Skeletal muscle tissue (tissue), 4 donors: ENCODE measurements around the gene TMEM59. TPM values are rescaled to one million over a fixed set of nuclear protein-coding genes. Genes with fewer than 3 reads are reported as not detected.

Experiments
- H3K27ac ChIP-seq: one replicate; pipeline ENCODE4 v1.7.0; 2013; ENCODE audit warnings: mild to moderate bottlenecking, low read depth, low read length, inconsistent platforms
- H3K27me3 ChIP-seq, 3 donors: one replicate each; pipeline ENCODE4 v1.7.0; 2013; ENCODE audit warnings: low read length in 3 of 3; ENCODE audit not compliant: control insufficient read depth in 3 of 3, insufficient read depth in 3 of 3
- H3K36me3 ChIP-seq, 3 donors: one replicate each; pipeline ENCODE4 v1.7.0; 2013; ENCODE audit warnings: low read length in 3 of 3; ENCODE audit not compliant: control insufficient read depth in 3 of 3, insufficient read depth in 3 of 3
- H3K4me1 ChIP-seq, 3 donors: one replicate each; pipeline ENCODE4 v1.7.0; 2013; ENCODE audit warnings: low read length in 3 of 3, mild to moderate bottlenecking in 3 of 3; ENCODE audit not compliant: control insufficient read depth in 3 of 3, insufficient read depth in 3 of 3
- H3K4me3 ChIP-seq, 3 donors: one replicate each; pipeline ENCODE4 v1.7.0; 2013; ENCODE audit warnings: low read length in 3 of 3
- H3K9ac ChIP-seq, 3 donors: one replicate each; pipeline ENCODE4 v1.7.0; 2013; ENCODE audit warnings: low read length in 3 of 3, mild to moderate bottlenecking in 3 of 3, moderate library complexity in 2 of 3, low read depth in 1 of 3
- H3K9me3 ChIP-seq, 3 donors: one replicate each; pipeline ENCODE4 v1.7.0; 2013; ENCODE audit warnings: low read length in 3 of 3; ENCODE audit not compliant: control insufficient read depth in 3 of 3
- total RNA-seq: library from RNA; depleted of rRNA; stranded (reverse); fragments of >200 nt; gene quantifications from one replicate; pipeline ENCODE4 v1.2.3, GENCODE V29; 2014
- donor health status: Osteomylitis.

Gene TMEM59
- total RNA-seq, 1 donor from 2014 or later, result 81.4 TPM

- H3K27me3 ChIP-seq, result no peaks in the 10 kb centered on the region
- no peaks in the 10 kb centered on the region for H3K9me3 ChIP-seq
- H3K4me1 ChIP-seq, result no peaks in the 10 kb centered on the region
- no peak overlapping the region for H3K4me3 ChIP-seq
- H3K27ac ChIP-seq, result no peak overlapping the region
- H3K36me3 ChIP-seq, result peaks cover 0 to 2% (median 0%) of the 10 kb centered on the region in 3 donors
- no peak overlapping the region for H3K9ac ChIP-seq
Measured at GRCh38 chr1:54088385-54088784, 35.4 kb upstream of the TMEM59 start.

- H3K27me3 ChIP-seq, result no peaks in the 10 kb centered on the region
- H3K9me3 ChIP-seq, result no peaks in the 10 kb centered on the region
- no peaks in the 10 kb centered on the region for H3K36me3 ChIP-seq
- H3K4me1 ChIP-seq, result no peaks in the 10 kb centered on the region
- no peak overlapping the region for H3K9ac ChIP-seq
- H3K27ac ChIP-seq, result no peak overlapping the region
- H3K4me3 ChIP-seq, result no peak overlapping the region
Measured at GRCh38 chr1:54086754-54087153, 33.8 kb upstream of the TMEM59 start.

GRCh38 chr1:54084794-54085193 is 31.8 kb upstream of the TMEM59 start:
- Histone ChIP-seq H3K36me3 (no peaks in the 10 kb centered on the region), H3K9ac (no peak overlapping the region), H3K27ac (no peak overlapping the region), H3K27me3 (no peaks in the 10 kb centered on the region), H3K9me3 (no peaks in the 10 kb centered on the region), H3K4me1 (no peaks in the 10 kb centered on the region), H3K4me3 (no peak overlapping the region)

- Histone ChIP-seq H3K27ac (no peak overlapping the region), H3K9ac (no peak overlapping the region), H3K4me1 (peaks cover 5 to 11% (median 9%) of the 10 kb centered on the region in 3 donors), H3K27me3 (no peaks in the 10 kb centered on the region), H3K36me3 (no peaks in the 10 kb centered on the region), H3K4me3 (no peak overlapping the region), H3K9me3 (no peaks in the 10 kb centered on the region)
Measured at GRCh38 chr1:54081306-54082270, 28.6 kb upstream of the TMEM59 start.

- no peaks in the 10 kb centered on the region for H3K36me3 ChIP-seq
- no peak overlapping the region for H3K9ac ChIP-seq
- H3K9me3 ChIP-seq, result no peaks in the 10 kb centered on the region
- H3K4me1 ChIP-seq, result peaks cover 5 to 11% (median 9%) of the 10 kb centered on the region in 3 donors
- H3K27ac ChIP-seq, result no peak overlapping the region
- H3K4me3 ChIP-seq, result no peak overlapping the region
- no peaks in the 10 kb centered on the region for H3K27me3 ChIP-seq
Measured at GRCh38 chr1:54080598-54081049, 27.6 kb upstream of the TMEM59 start.

GRCh38 chr1:54077359-54077758 is 24.4 kb upstream of the TMEM59 start:
- Histone ChIP-seq H3K27ac (no peak overlapping the region), H3K27me3 (no peaks in the 10 kb centered on the region), H3K9me3 (no peaks in the 10 kb centered on the region), H3K9ac (no peak overlapping the region), H3K4me1 (peaks cover 5 to 11% (median 9%) of the 10 kb centered on the region in 3 donors), H3K4me3 (no peak overlapping the region), H3K36me3 (no peaks in the 10 kb centered on the region)

GRCh38 chr1:54070171-54070837 is 17.3 kb upstream of the TMEM59 start:
- H3K27me3 ChIP-seq, result no peaks in the 10 kb centered on the region
- H3K36me3 ChIP-seq, result peaks cover 0 to 1% (median 0%) of the 10 kb centered on the region in 3 donors
- H3K4me3 ChIP-seq, result no peak overlapping the region
- no peaks in the 10 kb centered on the region for H3K4me1 ChIP-seq
- H3K27ac ChIP-seq, result no peak overlapping the region
- no peak overlapping the region for H3K9ac ChIP-seq
- H3K9me3 ChIP-seq, result no peaks in the 10 kb centered on the region

- Histone ChIP-seq H3K9ac (no peak overlapping the region), H3K4me1 (no peaks in the 10 kb centered on the region), H3K36me3 (peaks cover 0 to 1% (median 0%) of the 10 kb centered on the region in 3 donors), H3K27ac (no peak overlapping the region), H3K27me3 (no peaks in the 10 kb centered on the region), H3K9me3 (no peaks in the 10 kb centered on the region), H3K4me3 (no peak overlapping the region)
Measured at GRCh38 chr1:54069791-54070170, 16.8 kb upstream of the TMEM59 start.

- Histone ChIP-seq H3K27ac (no peak overlapping the region), H3K36me3 (peaks cover 0 to 3% (median 0%) of the 10 kb centered on the region in 3 donors), H3K4me1 (no peaks in the 10 kb centered on the region), H3K4me3 (no peak overlapping the region), H3K9ac (no peak overlapping the region), H3K9me3 (no peaks in the 10 kb centered on the region), H3K27me3 (no peaks in the 10 kb centered on the region)
Measured at GRCh38 chr1:54064299-54064698, 11.3 kb upstream of the TMEM59 start.

- Histone ChIP-seq H3K9ac (peak overlapping the region in 2 of 3 donors; percentile 95 to 99), H3K36me3 (no peaks in the 10 kb centered on the region)
Measured at GRCh38 chr1:54054438-54054749, 1.4 kb upstream of the TMEM59 start.

More at GRCh38 chr1:54054438-54054749, 1.4 kb upstream of the TMEM59 start:
- no peak overlapping the region for H3K27ac ChIP-seq
- H3K9me3 ChIP-seq, result no peaks in the 10 kb centered on the region
- H3K4me3 ChIP-seq, result peak overlapping the region; percentile 45 to 98 (median 88)
- peaks cover 23 to 28% (median 25%) of the 10 kb centered on the region in 3 donors for H3K4me1 ChIP-seq
- no peaks in the 10 kb centered on the region for H3K27me3 ChIP-seq
